OCI-LY3 (cell line): Measurements from ENCODE around the gene NEURL1.

Experiments
- EZH2phosphoT487 ChIP-seq: fragments of 200-600 bp; shearing (Covaris generic); IDR thresholded peaks from 2 replicates; pipeline ENCODE4 v1.6.1; 2018; ENCODE audit warnings: antibody characterized with exemption, mixed run types, low read depth
- TF ChIP-seq, protein P1 (sequence below): fragments of 200-600, 300-600 bp; sonication (generic); IDR thresholded peaks from 2 replicates; pipeline ENCODE4 v1.5.1; 2014; ENCODE audit warnings: antibody characterized with exemption, low read length, low read depth

DNA sequence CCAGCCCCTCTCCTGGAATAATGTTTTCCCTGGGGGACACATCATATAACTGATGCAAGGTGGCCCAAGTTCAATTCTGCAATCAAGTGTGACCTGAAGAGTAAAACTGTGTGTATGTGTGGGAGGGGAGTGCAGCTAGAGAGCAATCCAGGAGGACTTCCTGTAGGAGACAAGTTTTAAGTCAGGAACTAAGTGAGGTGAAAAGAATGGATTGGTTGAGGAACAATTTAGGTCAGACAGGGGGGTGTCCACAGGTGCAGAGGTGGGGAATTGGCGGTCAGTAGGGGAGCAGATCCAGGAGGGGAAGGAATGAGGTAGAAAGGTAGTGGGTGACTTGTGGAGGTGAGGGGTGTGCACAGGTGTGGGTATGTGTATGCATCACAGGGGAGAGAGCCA, 82.6 kb downstream of the NEURL1 start:
- TF ChIP-seq, protein P1, sequence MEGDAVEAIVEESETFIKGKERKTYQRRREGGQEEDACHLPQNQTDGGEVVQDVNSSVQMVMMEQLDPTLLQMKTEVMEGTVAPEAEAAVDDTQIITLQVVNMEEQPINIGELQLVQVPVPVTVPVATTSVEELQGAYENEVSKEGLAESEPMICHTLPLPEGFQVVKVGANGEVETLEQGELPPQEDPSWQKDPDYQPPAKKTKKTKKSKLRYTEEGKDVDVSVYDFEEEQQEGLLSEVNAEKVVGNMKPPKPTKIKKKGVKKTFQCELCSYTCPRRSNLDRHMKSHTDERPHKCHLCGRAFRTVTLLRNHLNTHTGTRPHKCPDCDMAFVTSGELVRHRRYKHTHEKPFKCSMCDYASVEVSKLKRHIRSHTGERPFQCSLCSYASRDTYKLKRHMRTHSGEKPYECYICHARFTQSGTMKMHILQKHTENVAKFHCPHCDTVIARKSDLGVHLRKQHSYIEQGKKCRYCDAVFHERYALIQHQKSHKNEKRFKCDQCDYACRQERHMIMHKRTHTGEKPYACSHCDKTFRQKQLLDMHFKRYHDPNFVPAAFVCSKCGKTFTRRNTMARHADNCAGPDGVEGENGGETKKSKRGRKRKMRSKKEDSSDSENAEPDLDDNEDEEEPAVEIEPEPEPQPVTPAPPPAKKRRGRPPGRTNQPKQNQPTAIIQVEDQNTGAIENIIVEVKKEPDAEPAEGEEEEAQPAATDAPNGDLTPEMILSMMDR = no peak
- no peak for TF ChIP-seq EZH2phosphoT487
